ENCODE data around the gene CELSR1.

CELSR1 gene

GRCh38 chr22:46351767-46352166 lies 185.7 kb downstream of the CELSR1 start:
- no peak for DNase-seq (ENCODE audit: low spot score)

GRCh38 chr22:46351131-46351735 lies 186.2 kb downstream of the CELSR1 start:
- no peak for DNase-seq (ENCODE audit: low spot score)

DNA sequence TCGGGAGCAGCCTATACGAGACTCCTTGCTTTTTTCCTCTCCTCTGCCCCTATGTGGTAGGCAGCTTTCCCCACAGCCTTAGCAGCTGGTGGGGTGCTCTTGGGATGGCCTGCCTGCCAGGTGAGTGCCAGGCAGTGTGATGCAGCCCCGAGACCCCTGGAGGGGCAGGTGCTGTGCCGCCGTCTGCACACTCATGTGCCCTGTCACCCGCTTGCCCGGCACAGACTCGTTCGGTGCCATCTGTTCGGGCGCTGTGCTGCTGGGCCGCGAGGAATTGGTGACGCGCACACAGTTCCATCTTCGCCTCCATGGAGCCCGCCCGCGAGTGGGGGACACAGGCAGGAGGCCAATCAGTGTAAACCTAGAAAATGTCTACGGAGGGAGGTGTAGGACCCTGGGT lies 186.8 kb downstream of the CELSR1 start:
- no peak for DNase-seq (ENCODE audit: low spot score)

GRCh38 chr22:46350121-46350520 lies 187.3 kb downstream of the CELSR1 start:
- DNase-seq (ENCODE audit: low spot score), result no peak

DNA sequence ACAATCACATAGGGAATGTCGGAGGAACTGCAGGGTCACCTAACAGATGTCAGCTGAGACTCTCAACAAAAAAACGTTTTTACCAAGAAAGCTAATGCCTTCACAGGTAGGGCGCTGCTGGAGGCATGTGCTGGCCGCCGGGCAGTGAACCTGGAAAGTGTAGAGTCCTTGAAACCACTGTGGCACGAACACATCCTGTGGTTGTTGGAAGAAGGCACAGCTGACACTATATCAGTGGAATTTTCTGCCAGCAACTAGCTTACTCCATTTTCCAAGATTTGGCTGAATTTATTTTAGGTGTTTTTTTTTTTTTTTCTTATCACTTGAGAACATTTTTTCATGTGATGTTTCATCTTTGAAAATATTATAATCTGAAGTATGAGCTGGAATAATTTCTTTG lies 187.7 kb downstream of the CELSR1 start:
- no peak for DNase-seq (ENCODE audit: low spot score)

DNA sequence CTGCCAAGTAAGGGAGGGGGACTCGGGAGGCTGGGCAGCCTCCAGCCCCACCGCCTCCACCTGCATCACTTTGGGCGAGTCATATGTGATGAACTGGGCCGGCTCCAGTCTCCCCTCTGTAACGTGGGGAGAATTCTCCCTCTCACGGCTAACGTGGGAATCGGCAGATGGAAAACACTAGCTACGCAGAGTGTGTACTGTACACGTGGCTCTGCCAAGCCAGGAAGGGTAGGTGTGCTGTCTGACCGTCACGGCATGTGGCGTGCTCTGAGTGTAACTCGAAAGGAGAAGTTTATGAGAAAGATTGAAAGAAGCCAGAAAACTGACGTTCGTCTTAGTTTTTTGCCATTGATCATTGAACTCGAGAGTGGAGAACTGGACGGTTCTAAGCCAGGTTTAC lies 188.2 kb downstream of the CELSR1 start:
- no peak for DNase-seq (ENCODE audit: low spot score)

DNA sequence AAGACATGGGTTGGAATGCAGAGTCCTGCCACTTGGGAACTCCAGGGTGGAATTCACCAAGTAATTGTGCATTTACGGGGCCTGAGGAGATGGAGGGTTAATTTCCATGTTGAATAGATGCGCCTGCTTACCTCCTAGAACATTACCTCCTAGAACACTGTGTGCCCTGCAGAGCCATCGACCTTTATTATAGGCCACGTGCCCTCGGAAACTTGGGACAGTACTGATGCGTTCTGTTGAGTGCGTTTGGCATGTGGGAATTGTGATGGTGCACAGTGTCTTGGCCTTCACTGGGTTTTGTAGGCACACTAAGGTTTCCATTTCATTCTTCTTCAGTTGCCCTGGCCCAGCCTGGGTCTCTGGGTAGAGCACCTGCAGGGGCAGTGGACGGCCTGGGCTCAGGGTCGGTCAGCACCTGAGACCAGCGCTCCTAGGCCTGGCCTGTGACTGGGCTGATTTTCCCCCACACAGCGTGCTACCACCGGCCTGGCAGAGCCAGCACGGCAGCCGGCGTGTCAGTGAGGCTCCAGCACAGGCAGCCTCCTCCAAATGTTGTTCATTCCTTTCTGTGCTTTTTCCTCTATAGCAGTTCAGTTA lies 189.2 kb downstream of the CELSR1 start:
- no peak for DNase-seq (ENCODE audit: low spot score)

- DNase-seq (ENCODE audit: low spot score), result no peak
These were observed 189.8 kb downstream of the CELSR1 start for GRCh38 chr22:46347646-46348045.

- DNase-seq (ENCODE audit: low spot score), result no peak
These were observed 190.6 kb downstream of the CELSR1 start for GRCh38 chr22:46346680-46347405.

- no peak for DNase-seq (ENCODE audit: low spot score)
These were observed 196.7 kb downstream of the CELSR1 start for GRCh38 chr22:46340676-46341075.

DNA sequence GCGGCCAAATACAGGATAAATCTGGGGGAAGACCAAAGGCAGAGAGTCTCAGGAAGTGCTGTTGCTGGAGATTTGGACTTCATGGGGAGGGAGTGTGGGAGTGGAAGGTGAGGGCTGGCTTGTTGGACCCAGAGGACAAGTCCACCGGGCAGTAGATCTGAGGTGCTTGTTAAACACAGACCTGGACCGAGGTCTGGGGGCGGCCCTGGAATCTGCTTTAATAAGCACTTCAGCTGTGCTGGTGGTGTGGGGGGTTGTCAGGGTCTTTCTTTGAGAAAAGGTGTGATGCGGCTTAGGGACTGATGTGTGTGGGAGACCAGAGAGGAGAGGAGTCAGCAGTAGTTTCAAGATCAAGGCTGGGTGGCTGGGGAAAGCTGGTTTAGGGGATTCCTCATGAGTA lies 197.5 kb downstream of the CELSR1 start:
- no peak for DNase-seq (ENCODE audit: low spot score)

DNA sequence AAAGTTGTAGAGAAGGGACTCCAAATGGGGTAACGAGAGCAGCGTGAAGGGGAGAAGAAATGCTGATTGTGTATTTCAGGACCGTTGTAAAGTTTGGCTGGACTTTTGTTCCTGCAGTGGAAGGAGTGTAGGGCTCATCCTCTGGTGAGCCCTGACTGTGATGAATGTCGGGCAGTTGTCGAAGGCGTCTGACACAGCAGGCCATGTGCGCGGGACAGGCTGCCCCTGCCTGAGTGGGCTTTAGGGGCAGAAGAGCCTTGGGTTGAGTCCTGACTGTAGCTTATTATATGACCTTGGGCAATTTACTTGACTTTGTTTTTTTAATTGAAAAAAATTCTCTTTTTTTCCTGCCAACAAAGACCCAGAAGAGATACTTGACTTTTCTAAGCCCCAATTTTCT lies 198.8 kb downstream of the CELSR1 start:
- no peak for DNase-seq (ENCODE audit: low spot score)

- no peak for DNase-seq (ENCODE audit: low spot score)
These were observed 199.6 kb downstream of the CELSR1 start for GRCh38 chr22:46337870-46338269.

- DNase-seq (ENCODE audit: low spot score), result no peak
These were observed 201.0 kb downstream of the CELSR1 start for GRCh38 chr22:46336119-46337078.

DNA sequence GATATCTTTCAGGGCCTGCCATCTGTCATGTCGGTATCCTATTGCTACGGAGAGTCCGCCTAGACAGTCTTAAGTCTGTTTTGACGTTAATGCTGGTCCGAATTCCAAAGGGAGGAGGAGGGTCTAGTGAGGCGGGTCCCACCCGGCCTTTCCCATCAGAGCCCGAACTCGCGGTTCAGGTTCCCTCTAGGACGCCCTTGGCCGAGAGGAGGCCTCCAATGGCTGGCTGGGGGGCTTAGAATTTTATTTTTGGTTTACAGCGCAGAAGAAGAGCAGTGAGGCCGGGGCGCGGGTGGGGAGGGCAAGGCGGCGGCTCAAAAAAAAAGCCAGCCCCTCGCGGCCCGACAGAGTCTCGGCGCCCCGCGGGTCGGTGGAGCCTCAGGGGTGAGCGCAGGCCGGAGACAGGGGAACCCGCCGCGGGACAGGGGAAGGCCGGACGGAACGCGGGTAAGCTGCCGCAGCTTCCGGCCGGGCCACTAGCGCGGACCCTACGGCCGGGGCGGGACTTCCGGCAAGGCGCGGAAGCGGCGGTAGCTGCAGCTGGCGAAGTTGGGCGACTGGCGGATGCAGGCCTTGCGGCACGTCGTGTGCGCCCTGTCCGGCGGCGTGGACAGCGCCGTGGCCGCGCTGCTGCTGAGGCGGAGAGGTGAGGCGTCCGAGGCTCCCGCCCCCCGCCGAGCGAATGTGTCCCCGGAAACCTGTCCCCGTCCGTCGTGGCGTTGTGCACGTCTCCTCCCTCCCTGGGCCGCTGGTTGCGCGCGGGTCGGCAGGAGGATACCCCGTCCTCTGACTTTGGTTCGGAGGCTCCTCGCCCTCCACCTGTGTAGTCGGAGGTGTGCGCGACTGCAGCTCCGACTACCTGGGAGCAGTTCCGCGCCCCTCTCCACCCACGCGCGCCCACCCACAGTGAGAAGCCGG lies 202.0 kb downstream of the CELSR1 start, which contains the start of gene TRMU:
TRMU (plus strand) TSS at position 514 of the 918 bp plus-strand sequence; CDS start at position 565, 51 bp downstream.
- peak; percentile 87 for DNase-seq (ENCODE audit: low spot score)

GRCh38 chr22:46331496-46331895 lies 205.9 kb downstream of the CELSR1 start:
- no peak for DNase-seq (ENCODE audit: low spot score)

DNA sequence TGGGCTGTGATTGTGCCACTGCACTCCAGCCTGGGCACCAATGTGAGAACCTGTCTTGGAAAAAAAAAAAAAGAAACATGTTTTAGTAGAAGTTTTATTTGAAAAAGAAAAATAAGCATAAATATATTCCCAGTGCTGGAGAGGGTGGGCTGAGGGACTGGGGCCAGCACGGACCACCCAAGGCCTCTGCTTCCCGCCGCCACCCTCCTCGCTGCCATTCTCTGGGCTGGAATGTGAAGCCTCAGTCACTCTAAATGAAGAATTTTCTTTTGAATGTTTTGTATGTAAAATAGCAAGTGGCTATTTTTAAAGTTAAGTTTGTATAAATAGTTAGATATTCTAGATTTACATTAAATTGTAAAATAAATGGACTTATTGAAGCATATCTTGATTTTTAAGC lies 207.0 kb downstream of the CELSR1 start:
- no peak for DNase-seq (ENCODE audit: low spot score)

DNA sequence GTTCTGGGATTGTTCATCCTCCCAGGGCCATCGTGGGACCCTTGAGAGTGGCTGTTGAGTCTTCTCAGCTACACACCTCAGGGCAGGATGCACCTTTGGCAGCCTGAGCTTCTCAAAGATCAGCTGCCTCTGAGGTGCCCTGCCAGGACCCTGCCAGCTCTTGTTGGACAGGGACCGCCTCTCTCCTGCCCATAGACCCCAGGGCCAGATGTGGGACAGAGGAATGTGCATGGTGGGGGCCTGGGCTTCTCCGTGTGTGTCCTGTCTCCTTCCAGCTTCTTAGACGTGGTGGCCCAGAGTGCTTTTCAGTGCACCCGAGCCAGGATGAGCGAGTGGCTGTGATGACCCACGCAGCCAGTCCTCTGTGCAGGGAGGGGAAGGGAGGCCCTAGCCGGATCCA lies 207.8 kb downstream of the CELSR1 start:
- DNase-seq (ENCODE audit: low spot score), result no peak

DNA sequence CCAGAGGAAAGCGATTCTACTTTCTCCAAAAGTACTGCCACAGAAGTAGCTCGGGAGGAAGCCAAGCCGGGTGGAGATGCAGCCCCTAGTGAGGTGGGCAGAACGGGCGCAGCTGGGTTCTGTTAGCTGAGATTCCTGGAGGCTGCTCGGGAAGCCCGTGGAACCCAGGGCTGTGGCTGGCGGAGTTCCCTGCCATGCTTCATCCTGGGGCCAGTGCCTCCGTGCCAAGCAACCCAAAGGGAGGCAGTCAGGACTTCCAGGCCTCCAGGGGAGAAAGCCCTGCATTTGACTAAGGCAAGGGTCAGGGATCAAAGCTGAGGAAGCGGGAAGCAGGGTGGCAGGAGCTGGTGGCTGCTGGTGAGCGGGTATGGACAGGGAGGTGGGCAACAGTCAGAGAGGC lies 208.6 kb downstream of the CELSR1 start:
- DNase-seq (ENCODE audit: low spot score), result no peak

- DNase-seq (ENCODE audit: low spot score), result no peak
These were observed 209.5 kb downstream of the CELSR1 start for GRCh38 chr22:46327691-46328465.
